ENCODE measurements around the gene RPTOR. TPM values are rescaled to one million over a fixed set of nuclear protein-coding genes. Genes with fewer than 3 reads are reported as not detected.

The RPTOR gene
- polyA plus RNA-seq, 2 donors: 7.1 to 10.5 TPM

GRCh38 chr17:80982426-80982974, 437.9 kb downstream of the RPTOR start:
- Histone ChIP-seq H3K36me3 (ENCODE audit: control insufficient read depth in 2 of 2, insufficient read depth in 2 of 2, low read length in 1 of 2) (no peaks in the 10 kb centered on the region), H3K27ac (ENCODE audit: low read depth in 2 of 2, low read length in 1 of 2) (no peak overlapping the region), H3K4me1 (ENCODE audit: control insufficient read depth in 2 of 2, insufficient read depth in 2 of 2, low read length in 1 of 2) (peaks cover 0 to 4% of the 10 kb centered on the region in 2 donors), H3K9me3 (ENCODE audit: control insufficient read depth in 2 of 2, insufficient read depth in 1 of 2, low read depth in 1 of 2, low read length in 1 of 2) (no peaks in the 10 kb centered on the region), H3K27me3 (ENCODE audit: control insufficient read depth in 1 of 2, insufficient read depth in 2 of 2, low read length in 2 of 2) (no peaks in the 10 kb centered on the region), H3K4me3 (ENCODE audit: low read depth in 1 of 2, low read length in 2 of 2) (no peak overlapping the region)
- WGBS, 2 donors: 82 to 85% methylated on average over 17 of the region's 17 CpGs

- H3K27me3 ChIP-seq (ENCODE audit: control insufficient read depth in 1 of 2, insufficient read depth in 2 of 2, low read length in 2 of 2): no peaks in the 10 kb centered on the region
- no peaks in the 10 kb centered on the region for H3K36me3 ChIP-seq (ENCODE audit: control insufficient read depth in 2 of 2, insufficient read depth in 2 of 2, low read length in 1 of 2)
- no peak overlapping the region for H3K4me3 ChIP-seq (ENCODE audit: low read depth in 1 of 2, low read length in 2 of 2)
- peaks cover 0 to 4% of the 10 kb centered on the region in 2 donors for H3K4me1 ChIP-seq (ENCODE audit: control insufficient read depth in 2 of 2, insufficient read depth in 2 of 2, low read length in 1 of 2)
- no peak overlapping the region for H3K27ac ChIP-seq (ENCODE audit: low read depth in 2 of 2, low read length in 1 of 2)
- no peaks in the 10 kb centered on the region for H3K9me3 ChIP-seq (ENCODE audit: control insufficient read depth in 2 of 2, insufficient read depth in 1 of 2, low read depth in 1 of 2, low read length in 1 of 2)
- WGBS, 2 donors: 82 to 84% methylated on average over 17 of the region's 17 CpGs
These were observed 438.9 kb downstream of the RPTOR start for GRCh38 chr17:80983545-80983944.

- Histone ChIP-seq H3K4me3 (ENCODE audit: low read depth in 1 of 2, low read length in 2 of 2) (no peak overlapping the region), H3K27me3 (ENCODE audit: control insufficient read depth in 1 of 2, insufficient read depth in 2 of 2, low read length in 2 of 2) (no peaks in the 10 kb centered on the region), H3K9me3 (ENCODE audit: control insufficient read depth in 2 of 2, insufficient read depth in 1 of 2, low read depth in 1 of 2, low read length in 1 of 2) (no peaks in the 10 kb centered on the region), H3K36me3 (ENCODE audit: control insufficient read depth in 2 of 2, insufficient read depth in 2 of 2, low read length in 1 of 2) (no peaks in the 10 kb centered on the region), H3K4me1 (ENCODE audit: control insufficient read depth in 2 of 2, insufficient read depth in 2 of 2, low read length in 1 of 2) (peaks cover 3 to 9% of the 10 kb centered on the region in 2 donors), H3K27ac (ENCODE audit: low read depth in 2 of 2, low read length in 1 of 2) (no peak overlapping the region)
- WGBS, 2 donors: 59 to 60% methylated on average over 7 of the region's 7 CpGs
These were observed 440.1 kb downstream of the RPTOR start for GRCh38 chr17:80984749-80985148.

- H3K36me3 ChIP-seq (ENCODE audit: control insufficient read depth in 2 of 2, insufficient read depth in 2 of 2, low read length in 1 of 2): no peaks in the 10 kb centered on the region
- no peaks in the 10 kb centered on the region for H3K27me3 ChIP-seq (ENCODE audit: control insufficient read depth in 1 of 2, insufficient read depth in 2 of 2, low read length in 2 of 2)
- no peak overlapping the region for H3K27ac ChIP-seq (ENCODE audit: low read depth in 2 of 2, low read length in 1 of 2)
- H3K4me1 ChIP-seq (ENCODE audit: control insufficient read depth in 2 of 2, insufficient read depth in 2 of 2, low read length in 1 of 2): peaks cover 3 to 7% of the 10 kb centered on the region in 2 donors
- no peak overlapping the region for H3K4me3 ChIP-seq (ENCODE audit: low read depth in 1 of 2, low read length in 2 of 2)
- H3K9me3 ChIP-seq (ENCODE audit: control insufficient read depth in 2 of 2, insufficient read depth in 1 of 2, low read depth in 1 of 2, low read length in 1 of 2): no peaks in the 10 kb centered on the region
- 81% methylated on average over 7 of the region's 7 CpGs for WGBS, 2 donors
These were observed 441.4 kb downstream of the RPTOR start for GRCh38 chr17:80986046-80986445.

GRCh38 chr17:80986816-80987475, 442.3 kb downstream of the RPTOR start:
- H3K27ac ChIP-seq (ENCODE audit: low read depth in 2 of 2, low read length in 1 of 2): no peak overlapping the region
- no peak overlapping the region for H3K4me3 ChIP-seq (ENCODE audit: low read depth in 1 of 2, low read length in 2 of 2)
- H3K36me3 ChIP-seq (ENCODE audit: control insufficient read depth in 2 of 2, insufficient read depth in 2 of 2, low read length in 1 of 2): no peaks in the 10 kb centered on the region
- no peaks in the 10 kb centered on the region for H3K9me3 ChIP-seq (ENCODE audit: control insufficient read depth in 2 of 2, insufficient read depth in 1 of 2, low read depth in 1 of 2, low read length in 1 of 2)
- peaks cover 3 to 7% of the 10 kb centered on the region in 2 donors for H3K4me1 ChIP-seq (ENCODE audit: control insufficient read depth in 2 of 2, insufficient read depth in 2 of 2, low read length in 1 of 2)
- no peaks in the 10 kb centered on the region for H3K27me3 ChIP-seq (ENCODE audit: control insufficient read depth in 1 of 2, insufficient read depth in 2 of 2, low read length in 2 of 2)
- 57 to 59% methylated on average over 18 of the region's 18 CpGs for WGBS, 2 donors

GRCh38 chr17:80987941-80988461, 443.4 kb downstream of the RPTOR start:
- no peak overlapping the region for H3K27ac ChIP-seq (ENCODE audit: low read depth in 2 of 2, low read length in 1 of 2)
- no peak overlapping the region for H3K4me3 ChIP-seq (ENCODE audit: low read depth in 1 of 2, low read length in 2 of 2)
- no peaks in the 10 kb centered on the region for H3K27me3 ChIP-seq (ENCODE audit: control insufficient read depth in 1 of 2, insufficient read depth in 2 of 2, low read length in 2 of 2)
- H3K36me3 ChIP-seq (ENCODE audit: control insufficient read depth in 2 of 2, insufficient read depth in 2 of 2, low read length in 1 of 2): no peaks in the 10 kb centered on the region
- no peaks in the 10 kb centered on the region for H3K9me3 ChIP-seq (ENCODE audit: control insufficient read depth in 2 of 2, insufficient read depth in 1 of 2, low read depth in 1 of 2, low read length in 1 of 2)
- 67 to 68% methylated on average over 16 of the region's 16 CpGs for WGBS, 2 donors
- peaks cover 4 to 9% of the 10 kb centered on the region in 2 donors for H3K4me1 ChIP-seq (ENCODE audit: control insufficient read depth in 2 of 2, insufficient read depth in 2 of 2, low read length in 1 of 2)

- Histone ChIP-seq H3K27me3 (ENCODE audit: control insufficient read depth in 1 of 2, insufficient read depth in 2 of 2, low read length in 2 of 2) (no peaks in the 10 kb centered on the region), H3K36me3 (ENCODE audit: control insufficient read depth in 2 of 2, insufficient read depth in 2 of 2, low read length in 1 of 2) (peaks cover 0 to 5% of the 10 kb centered on the region in 2 donors), H3K4me1 (ENCODE audit: control insufficient read depth in 2 of 2, insufficient read depth in 2 of 2, low read length in 1 of 2) (peaks cover 8 to 17% of the 10 kb centered on the region in 2 donors), H3K4me3 (ENCODE audit: low read depth in 1 of 2, low read length in 2 of 2) (no peak overlapping the region), H3K9me3 (ENCODE audit: control insufficient read depth in 2 of 2, insufficient read depth in 1 of 2, low read depth in 1 of 2, low read length in 1 of 2) (no peaks in the 10 kb centered on the region), H3K27ac (ENCODE audit: low read depth in 2 of 2, low read length in 1 of 2) (no peak overlapping the region)
- 50 to 57% methylated on average over 11 of the region's 11 CpGs for WGBS, 2 donors
These were observed 444.9 kb downstream of the RPTOR start for GRCh38 chr17:80989586-80989913.

- H3K9me3 ChIP-seq (ENCODE audit: control insufficient read depth in 2 of 2, insufficient read depth in 1 of 2, low read depth in 1 of 2, low read length in 1 of 2): no peaks in the 10 kb centered on the region
- H3K27me3 ChIP-seq (ENCODE audit: control insufficient read depth in 1 of 2, insufficient read depth in 2 of 2, low read length in 2 of 2): no peaks in the 10 kb centered on the region
- peaks cover 11 to 17% of the 10 kb centered on the region in 2 donors for H3K4me1 ChIP-seq (ENCODE audit: control insufficient read depth in 2 of 2, insufficient read depth in 2 of 2, low read length in 1 of 2)
- WGBS, 2 donors: 32 to 35% methylated on average over 22 of the region's 22 CpGs
- H3K4me3 ChIP-seq (ENCODE audit: low read depth in 1 of 2, low read length in 2 of 2): peak overlapping the region; percentile 89 to 91
- H3K27ac ChIP-seq (ENCODE audit: low read depth in 2 of 2, low read length in 1 of 2): peak overlapping the region in 1 of 2 donors; percentile 34
- peaks cover 0 to 14% of the 10 kb centered on the region in 2 donors for H3K36me3 ChIP-seq (ENCODE audit: control insufficient read depth in 2 of 2, insufficient read depth in 2 of 2, low read length in 1 of 2)
These were observed 446.4 kb downstream of the RPTOR start for GRCh38 chr17:80990921-80991644.

GRCh38 chr17:80991645-80992076, 447.0 kb downstream of the RPTOR start, which contains the start of gene CHMP6:
Gene CHMP6, plus strand, starts transcription at chr17:80991841. Its CDS starts 78 bp downstream, at chr17:80991919.
- Histone ChIP-seq H3K27me3 (ENCODE audit: control insufficient read depth in 1 of 2, insufficient read depth in 2 of 2, low read length in 2 of 2) (no peaks in the 10 kb centered on the region), H3K4me3 (ENCODE audit: low read depth in 1 of 2, low read length in 2 of 2) (peak within 1 kb of the TSS; percentile 89 to 91), H3K36me3 (ENCODE audit: control insufficient read depth in 2 of 2, insufficient read depth in 2 of 2, low read length in 1 of 2) (peaks cover 0 to 20% of the 10 kb centered on the region in 2 donors), H3K4me1 (ENCODE audit: control insufficient read depth in 2 of 2, insufficient read depth in 2 of 2, low read length in 1 of 2) (peaks cover 11 to 17% of the 10 kb centered on the region in 2 donors), H3K27ac (ENCODE audit: low read depth in 2 of 2, low read length in 1 of 2) (peak within 1 kb of the TSS; percentile 28 to 34), H3K9me3 (ENCODE audit: control insufficient read depth in 2 of 2, insufficient read depth in 1 of 2, low read depth in 1 of 2, low read length in 1 of 2) (no peaks in the 10 kb centered on the region)
- WGBS, 2 donors: 0 to 1% methylated on average over 53 to 66 of the region's 66 CpGs
